C4-2B (cell line): ENCODE data around the gene FGL2.
"Not testable (repeated sequence)": the region's sequence is repeated elsewhere in the genome, so short reads cannot be mapped to it uniquely, and the experiment has no call there.

Experiments used
- CTCF ChIP-seq: fragments of 450-650 bp; conservative IDR thresholded peaks from 2 replicates; pipeline ENCODE4 v1.5.1; 2017; ENCODE audit warnings: mild to moderate bottlenecking
- ZFX ChIP-seq: fragments of 450-650 bp; IDR thresholded peaks from 2 replicates; pipeline ENCODE4 v1.6.1; 2017

- TF ChIP-seq CTCF, ZFX: not testable (repeated sequence)
Observed at GRCh38 chr7:77154917-77155464, 44.6 kb downstream of the FGL2 start.
